DMS114 treated with DMSO at 0.1 percent for 48 hours (cell line): ENCODE data around the gene WWOX.

Experiments used
- DNase-seq: peaks from one replicate; lab custom pipeline; 2025; ENCODE audit not compliant: unreplicated experiment; lab: John Stamatoyannopoulos, UW

WWOX gene

DNA sequence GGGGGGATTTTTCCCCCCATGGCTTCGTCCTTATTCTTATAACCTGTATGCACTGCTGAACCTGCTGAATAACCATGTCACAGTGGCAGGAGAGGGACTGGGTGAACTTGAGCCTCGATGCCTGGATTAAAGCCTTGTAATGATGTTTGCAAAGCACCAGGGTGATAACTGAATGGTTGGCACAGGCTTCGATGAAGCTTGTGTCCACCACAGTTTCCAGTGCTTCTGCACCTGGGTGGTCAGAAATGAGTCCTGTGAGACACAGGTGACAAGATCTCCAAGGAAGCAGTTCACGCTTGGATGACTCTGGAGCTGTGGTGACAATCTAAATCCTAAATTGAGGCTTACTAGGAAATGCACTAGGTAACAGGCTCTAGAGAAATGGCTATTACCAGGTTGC is 771.8 kb downstream of the WWOX start:
- no peak for DNase-seq

DNA sequence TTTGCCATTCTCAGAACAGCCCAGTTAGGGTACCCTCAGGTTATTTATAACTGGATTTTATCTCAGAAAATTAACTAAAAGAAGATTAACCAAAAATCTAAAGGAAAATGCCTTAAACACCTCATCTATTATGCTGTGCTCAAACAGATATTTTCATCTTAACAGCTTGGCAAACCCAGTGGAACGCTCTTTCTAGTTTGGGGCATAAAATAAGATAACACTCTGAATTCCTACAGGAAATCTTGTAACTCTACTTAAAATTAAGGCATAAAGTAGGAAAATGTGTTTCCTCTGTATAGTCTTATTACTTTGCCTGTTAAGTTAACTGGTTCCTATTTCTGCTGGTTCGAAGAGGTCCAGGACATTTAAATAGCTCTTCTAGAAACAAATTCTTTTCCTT is 777.2 kb downstream of the WWOX start:
- DNase-seq = no peak

DNA sequence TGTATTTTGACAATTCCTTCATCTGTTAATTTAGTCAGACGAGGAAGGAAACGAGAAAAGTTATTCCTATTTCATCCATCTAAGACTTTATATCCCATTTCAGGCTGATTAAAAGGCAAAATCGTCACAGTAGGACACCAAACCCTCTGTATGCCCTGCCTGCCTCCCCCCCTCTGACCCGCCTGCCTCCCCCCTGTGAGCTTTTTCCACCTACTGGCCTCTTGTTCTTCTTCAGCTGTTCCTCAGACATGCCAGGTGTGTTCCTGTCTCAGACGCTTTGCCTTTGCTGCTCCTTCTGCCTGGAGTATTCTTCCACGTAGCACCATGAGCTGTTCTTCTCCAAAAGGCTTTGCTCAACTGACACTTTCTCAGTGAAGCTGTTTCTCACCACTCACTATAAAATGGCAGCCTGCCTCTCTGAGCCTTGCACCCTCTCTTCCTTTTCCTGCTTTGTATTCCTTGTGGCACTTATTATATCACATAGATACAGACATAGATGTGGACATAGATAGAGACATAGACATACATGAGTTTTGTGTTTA is 777.7 kb downstream of the WWOX start:
- no peak for DNase-seq

DNA sequence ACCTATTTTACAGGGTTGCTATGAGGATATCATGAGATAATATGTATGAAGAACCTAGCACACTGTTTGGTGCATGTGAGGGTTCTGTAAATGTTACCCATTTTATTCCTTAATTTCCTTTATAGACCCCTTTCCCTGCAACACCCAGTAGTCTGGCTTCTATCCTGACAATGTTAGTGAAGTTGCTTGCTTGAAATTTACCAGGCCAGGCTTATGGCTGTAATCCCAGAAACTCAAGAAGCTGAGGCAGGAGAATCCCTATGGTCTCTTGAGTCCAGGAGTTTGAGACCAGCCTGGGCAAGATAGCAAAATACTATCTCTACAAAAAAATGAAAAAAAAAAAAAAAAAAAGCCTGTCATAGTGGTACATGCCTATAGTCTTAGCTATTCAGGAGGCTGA is 779.1 kb downstream of the WWOX start:
- no peak for DNase-seq

DNA sequence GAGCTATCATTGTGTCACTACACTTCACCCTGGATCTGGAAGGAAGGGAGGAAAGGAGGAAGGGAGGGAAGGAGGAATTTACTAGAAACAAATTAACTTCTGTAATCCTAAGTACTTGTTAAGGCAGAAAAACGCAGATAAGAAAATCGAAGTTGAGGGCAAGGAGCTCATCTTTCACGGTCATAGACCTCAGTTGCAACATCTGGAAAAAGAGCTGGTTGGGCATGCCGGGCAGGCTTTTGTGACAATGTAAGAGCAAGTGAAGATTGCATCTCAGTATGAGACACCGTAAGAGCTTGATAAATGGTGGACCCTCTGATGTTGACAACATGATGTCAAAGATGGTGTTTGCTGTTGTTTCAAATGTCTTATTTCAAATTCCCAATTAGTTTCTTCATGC is 779.6 kb downstream of the WWOX start:
- DNase-seq = no peak

DNA sequence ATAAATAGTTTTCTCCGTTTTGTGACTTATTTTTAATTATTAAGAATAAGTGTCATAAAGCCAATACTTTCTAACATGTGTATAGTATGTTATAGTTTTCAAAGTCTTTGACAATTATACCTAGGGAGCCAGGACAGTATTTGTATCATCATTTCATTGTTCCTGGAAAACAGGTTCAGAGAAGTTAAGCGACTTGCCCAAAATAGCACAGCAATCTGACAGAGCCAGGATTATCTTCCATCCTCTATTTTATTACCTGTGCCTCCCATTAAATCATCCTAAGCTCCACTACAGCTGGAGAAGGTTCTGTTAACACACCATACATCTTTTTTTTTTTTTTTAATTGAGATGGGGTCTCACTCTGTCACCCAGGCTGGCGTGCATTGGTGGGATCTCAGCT is 782.7 kb downstream of the WWOX start:
- DNase-seq = no peak

DNA sequence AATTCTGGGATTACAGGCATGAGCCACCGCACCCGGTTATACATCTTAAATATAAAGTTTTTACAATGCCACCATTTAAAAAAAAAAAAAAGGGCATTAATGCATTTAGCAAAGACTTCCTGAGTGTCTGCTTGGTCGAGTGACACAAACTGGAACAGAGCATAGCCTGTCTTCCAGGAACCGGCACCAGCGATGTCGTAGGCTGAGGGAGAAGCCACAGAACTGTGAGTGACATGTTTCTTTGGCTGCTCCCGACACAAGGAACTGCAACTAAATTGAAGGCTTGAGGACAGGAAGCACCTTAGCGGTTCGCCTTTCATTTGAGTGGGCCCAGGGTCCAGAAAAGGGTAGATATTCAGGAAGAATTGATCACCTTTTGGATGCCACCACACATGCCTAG is 783.3 kb downstream of the WWOX start:
- DNase-seq = no peak

DNA sequence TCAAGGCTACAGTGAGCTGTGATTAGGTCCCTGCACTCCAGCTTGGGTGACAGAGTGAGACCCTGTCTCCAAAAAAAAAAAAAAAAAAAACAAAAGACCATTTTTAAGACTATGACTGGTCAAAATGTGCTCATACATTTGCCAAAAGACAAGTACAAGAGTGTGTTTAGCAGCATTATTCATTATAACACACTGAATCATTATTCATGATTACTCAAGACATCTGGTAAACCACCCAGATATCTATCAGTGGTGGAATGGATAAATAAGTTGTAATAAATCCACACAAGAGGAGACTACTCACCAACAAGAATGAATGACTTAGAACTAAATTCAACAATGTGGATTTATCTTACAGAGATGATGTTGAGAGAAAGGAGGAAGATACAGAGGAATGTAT is 784.8 kb downstream of the WWOX start:
- DNase-seq = no peak

DNA sequence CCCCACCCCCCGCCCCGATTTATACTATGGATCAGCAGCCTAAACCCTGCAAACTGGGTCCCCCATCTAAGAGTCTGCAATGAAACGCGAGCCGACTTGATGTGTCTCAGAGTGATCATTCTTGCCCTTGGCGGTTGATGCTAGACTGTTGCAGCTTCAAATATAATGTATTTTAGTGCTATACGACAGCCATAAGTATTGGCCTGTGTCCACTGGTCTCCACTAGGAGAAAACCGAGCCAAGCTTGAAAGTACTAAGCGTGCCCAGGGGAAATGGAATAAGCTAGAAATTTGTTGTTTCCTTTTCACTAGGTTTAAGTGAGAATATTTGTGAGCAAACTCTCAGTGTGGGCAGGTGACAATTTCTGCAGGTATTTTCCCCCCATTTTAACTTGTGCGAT is 789.9 kb downstream of the WWOX start:
- DNase-seq = no peak

DNA sequence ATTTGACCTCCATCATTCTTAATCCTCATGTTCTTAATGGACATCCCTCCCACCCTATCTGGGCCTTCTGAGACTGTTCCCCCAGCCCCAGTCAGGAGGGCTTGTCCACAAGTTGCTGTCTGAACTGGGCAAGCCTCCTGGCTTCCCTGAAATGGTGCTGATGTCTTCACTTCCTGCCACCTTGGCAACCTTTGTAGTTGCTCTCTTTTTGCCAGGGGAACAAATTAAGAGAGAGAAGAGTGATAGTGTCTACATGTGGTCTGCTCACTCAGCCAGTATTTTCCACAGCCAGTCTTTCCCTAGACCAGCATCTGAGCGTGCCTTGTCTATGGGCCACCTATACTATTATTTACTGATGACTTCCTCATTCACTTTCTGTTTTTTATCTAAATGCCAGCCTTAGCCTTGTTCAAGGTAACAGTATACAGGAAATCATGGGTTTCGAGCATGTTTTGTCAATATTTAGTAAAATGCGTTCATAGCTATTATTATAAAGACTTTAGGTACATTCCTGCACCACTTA is 791.0 kb downstream of the WWOX start:
- no peak for DNase-seq

DNA sequence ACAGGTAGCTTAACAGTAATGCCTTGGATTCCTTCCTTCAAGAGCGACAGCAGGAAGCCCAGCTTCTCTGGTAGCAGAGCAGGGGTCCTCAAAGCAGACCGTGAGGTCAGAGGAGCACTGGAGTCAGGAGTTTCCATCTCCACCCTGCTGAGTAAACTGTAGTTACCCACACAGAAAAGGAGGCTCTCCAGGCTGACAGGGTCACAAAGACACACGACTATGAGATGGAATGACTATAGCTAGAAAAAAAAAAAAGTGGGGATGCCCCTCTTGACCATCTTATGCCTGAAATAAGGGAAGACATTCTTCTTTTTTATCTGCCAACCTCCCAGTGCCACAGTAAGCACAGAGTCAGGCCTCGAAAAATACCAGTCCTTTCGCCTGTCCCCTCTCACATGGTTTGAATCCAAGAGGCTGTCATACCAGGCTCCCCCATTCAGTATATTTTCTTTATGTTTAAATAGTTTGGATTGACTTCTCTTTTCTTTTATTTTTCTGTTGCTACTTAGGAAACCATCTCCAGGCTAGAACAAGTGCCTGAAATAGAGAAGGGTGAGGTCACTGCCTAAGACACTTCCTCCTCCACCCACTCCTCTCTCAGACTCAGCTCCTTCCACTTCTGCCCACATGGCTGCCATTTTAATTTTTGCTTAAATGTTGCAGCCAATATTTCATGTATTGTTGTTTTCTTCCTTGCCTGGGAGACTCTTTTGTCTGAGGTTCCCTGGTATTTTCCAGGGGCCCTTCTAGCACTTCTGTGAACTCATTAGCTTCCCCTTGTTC is 793.7 kb downstream of the WWOX start:
- DNase-seq = no peak

DNA sequence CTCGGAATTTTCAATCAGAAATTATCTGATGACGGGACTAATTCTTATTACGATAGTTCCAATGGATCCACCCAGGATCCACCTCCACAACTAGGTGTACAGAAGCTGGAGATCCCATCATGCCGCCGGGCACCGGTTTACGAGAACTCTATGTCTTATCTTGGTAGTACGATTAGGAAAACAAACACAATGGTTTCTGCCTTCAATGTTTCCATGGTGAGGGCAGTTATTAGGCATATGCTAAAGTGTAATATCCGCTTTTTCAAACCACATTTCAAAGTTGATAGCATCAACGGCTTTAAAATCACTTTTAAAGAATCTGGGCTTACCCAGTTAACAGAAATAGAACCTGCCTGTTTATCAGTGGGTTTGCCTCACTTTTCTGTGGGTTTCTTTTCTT is 795.4 kb downstream of the WWOX start:
- no peak for DNase-seq

DNA sequence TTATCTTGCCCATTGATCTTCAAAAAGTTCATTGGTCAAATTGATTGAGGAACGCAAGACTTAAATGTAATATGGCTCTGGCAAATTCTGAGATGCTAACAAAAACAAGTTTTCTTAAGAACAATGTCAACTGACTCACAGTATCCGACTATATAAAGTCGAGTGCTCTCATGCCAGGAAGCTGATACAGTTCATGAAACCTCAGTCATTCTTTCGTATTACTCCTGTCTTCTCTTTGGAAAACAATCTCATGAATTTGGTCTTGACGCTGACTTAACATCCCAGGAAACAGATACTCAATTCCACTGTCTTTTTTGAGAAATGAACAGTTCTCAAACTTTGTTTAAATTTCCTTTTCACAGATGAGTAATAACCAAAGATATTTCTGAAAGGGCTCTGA is 796.2 kb downstream of the WWOX start:
- no peak for DNase-seq

DNA sequence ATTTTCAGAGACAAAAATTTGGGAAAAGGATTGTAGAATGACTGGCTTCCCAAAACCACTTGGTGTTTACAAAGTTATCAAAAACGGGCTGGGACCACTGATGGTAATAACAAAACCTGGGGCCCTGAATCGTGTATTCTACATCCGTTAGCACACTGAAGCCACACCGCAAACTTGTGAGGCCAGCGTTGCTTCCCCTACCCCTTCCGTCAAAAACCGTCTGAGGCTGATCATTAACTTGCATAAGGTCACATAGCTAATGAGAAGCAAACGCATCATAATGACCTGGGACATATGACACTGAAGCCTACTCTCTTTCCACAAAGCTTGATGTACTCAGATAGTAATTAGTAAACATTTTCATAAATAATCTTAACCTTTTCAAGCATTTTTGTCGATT is 796.8 kb downstream of the WWOX start:
- no peak for DNase-seq

DNA sequence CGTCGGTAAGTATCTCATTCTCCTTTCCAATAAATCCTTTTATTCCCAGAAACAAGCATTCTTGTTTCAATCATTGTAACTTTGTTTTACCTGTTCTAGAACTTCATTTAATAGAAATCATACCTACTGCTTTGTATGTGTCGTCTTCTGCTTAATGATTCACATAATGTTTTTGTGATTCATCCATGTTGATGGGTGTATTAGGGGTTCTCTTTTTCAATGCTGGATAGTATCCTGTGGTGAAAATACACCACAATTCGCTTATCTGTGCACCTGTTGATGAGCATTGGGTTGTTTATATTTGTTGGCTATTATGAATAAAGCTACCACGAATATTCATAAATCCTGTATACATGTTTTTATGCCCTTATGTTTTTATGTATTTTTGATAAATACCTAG is 797.8 kb downstream of the WWOX start:
- DNase-seq = no peak

DNA sequence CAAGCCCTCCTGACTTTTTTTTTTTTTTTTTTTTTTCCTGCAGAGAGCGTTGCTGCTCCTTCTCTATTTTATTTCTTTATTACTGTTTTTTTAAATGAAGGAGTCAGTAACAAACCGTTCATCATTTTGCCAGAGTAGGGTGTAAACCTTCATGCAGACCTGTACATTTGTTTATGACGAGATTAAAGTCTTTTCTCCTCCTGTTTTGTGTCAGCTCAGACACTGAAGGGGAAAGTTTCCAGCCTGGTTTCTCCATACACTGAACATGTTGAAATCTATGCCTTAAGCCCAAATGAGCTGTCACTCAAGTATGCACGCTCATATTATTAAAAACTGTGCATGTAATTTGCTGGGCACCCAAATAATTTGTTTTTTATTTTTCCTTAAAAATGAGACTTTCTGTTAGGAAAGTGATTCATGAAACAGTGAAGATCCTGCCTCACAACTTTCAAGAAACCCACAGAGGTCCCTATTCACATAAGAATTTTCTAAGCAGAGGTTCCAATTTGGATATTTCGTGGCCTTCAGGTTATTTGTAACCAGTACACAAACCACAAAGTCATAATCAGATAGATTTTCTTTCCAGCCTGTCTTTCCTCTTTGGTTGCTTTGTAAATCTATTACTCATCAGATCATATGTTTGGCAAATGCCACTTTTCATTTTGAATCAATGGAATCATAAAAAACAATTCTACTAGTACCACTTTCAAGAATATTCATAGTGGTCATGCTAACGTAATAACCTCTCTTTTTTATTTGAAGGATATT is 800.8 kb downstream of the WWOX start:
- DNase-seq = no peak

DNA sequence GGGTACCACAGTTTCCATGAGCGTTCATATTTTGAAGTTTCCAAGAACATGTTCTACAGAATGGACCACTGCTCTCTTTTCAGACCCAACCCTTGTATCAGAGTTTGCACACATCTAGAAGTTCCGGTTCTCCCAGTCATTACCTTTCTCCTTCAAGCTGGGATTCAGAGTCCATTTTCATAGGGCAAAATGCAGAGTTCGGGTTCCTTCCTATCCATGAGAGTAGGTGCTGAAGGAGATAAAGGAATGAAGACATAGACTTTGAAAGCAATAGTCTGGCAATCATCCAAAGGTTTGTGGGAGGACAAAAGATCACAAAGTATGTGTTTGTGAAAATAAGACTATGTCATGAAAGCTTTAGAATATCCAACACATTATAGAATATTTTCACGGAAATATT is 801.5 kb downstream of the WWOX start:
- DNase-seq = no peak

DNA sequence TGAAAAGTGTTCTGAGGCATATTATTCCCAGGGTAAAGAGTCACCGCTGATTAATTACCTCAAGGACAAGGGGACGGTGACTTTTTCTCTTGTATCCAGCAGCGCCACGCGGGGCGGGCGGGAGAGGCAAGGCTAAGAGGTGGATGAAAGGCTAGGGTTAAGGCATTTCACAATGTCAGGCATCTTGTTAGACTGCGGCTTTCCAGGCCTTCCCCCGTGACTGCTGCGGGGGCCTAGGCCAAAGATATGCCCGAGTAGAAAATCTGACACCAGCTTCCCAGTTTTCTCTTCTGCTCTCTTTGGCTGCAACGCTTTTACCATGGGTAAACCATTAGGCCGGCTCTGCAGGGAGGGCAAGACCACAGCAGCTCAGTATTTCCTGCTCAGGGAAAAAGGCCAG is 802.9 kb downstream of the WWOX start:
- no peak for DNase-seq

DNA sequence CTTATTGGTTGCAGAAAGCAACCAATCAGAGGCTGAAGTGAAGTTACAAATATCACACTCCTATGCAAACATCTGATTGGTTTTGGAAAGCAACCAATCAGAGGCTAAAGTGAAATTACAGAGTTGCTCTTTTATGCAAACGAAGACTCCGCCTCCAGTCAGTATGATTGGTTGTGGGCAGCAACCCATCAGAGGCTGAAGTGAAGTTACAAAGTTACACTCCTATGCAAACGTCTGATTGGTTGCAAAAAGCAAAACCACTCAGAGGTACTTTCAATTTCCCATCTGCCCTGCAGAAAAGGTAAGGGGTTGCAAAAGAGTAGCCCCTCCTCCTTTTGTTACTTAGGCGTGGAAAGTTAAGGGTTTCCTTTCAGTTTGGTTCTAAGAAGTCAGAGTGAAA is 803.8 kb downstream of the WWOX start:
- no peak for DNase-seq

DNA sequence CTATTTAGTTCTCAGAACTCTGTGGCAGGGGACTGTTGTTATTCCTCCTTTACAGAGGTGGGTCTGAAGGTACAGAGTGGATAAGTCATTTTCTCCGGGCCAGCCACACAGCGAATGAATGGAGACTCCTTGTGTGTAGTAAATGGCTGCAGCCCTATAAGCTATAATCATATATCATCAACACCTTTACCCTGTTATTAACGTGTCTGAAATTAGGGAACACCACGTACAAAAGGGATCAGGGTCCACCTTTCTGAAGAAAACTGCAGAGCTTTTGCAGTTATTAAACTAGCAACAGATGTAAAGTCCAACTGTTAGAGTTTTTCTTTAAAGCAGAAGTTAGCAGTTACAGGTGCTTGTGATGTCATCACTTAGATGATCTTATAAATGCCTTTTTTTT is 804.4 kb downstream of the WWOX start:
- DNase-seq = no peak

DNA sequence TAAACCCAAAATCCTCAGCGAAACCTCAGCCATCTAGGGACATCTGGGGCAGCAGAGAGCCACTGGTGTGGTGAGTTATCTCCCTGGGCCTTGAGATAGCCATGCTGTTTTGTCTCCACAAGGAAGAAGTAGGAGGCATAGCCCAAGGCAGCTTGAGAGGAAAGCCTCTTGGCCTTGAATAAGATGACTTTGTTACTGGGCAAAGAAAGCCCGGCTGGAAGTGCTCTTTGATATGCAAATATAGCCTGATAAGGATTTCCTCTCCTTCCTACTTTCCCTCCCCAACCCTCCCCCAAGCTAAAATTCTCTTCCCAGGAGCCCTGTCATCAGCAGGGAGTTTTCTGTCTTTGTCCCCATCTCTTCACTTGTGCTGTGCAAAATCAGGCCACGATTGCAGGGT is 806.7 kb downstream of the WWOX start:
- DNase-seq = no peak

DNA sequence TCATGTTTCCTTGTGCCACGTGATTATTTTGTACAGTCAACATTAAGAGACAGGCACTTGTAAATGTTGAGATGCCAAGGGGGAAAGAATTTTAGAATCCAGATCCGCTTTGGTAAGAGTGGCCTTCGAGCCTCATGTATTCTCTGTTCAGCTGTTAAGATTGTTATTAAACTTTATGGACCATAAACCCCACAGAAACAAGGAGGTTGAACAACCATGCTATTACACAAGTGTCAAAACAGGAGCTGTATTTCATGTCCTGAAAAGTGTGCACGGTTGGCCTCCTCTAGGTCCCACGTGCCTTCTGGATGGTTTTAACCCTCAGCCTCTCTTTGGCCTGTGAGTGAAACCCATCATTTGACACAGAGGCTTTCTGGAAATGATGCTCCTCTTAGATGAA is 809.8 kb downstream of the WWOX start:
- no peak for DNase-seq
